NCI-H2227 treated with DMSO at 0.1 percent for 48 hours (cell line): Measurements from ENCODE around the gene CCR9.
A peak's percentile ranks its signal among the peaks of the same experiment; 100 is the strongest.

Experiments
- DNase-seq: peaks from one replicate; lab custom pipeline; 2025; lab: John Stamatoyannopoulos, UW

The CCR9 gene

DNA sequence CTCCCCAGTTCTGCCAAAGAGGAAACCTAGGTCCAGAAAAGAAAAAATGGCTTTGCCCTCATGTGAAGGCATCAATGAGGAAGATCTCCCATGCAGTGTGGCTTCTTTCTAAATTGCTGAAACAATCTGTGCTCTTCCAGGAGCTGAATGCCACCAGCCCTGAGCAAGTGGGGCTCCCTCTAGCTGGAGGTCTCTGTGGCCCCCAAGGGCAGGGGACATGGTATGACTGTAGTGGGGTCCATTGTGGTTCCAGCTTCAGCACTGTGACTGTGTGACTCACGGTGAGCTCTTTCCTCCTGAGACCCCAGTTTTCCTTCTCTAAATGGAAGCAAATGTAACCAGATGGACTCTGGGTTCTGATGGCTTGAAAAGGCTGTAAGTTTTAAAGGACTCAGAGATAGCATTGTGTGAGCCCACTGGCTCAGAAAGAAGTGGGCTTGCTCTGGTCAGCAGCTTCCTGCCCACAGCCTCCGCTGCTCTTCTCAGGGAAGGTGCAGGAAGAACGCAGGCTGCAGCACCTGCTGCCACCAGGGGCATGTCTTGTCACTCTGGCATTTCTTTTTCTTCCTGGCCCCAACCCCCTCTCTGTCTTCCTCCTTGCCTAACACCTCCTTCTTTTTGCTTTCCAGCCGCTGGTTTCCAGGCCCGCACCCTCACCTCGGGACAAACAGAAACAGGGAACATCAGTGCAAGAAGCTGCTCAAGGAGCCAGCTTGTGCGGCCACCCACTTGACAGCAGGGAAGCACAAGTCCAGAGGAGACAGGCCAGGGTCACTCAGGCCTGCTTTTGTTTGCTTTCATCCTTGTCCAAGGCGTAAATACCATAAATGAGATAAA lies 51.1 kb downstream of the CCR9 start:
- no peak for DNase-seq

DNA sequence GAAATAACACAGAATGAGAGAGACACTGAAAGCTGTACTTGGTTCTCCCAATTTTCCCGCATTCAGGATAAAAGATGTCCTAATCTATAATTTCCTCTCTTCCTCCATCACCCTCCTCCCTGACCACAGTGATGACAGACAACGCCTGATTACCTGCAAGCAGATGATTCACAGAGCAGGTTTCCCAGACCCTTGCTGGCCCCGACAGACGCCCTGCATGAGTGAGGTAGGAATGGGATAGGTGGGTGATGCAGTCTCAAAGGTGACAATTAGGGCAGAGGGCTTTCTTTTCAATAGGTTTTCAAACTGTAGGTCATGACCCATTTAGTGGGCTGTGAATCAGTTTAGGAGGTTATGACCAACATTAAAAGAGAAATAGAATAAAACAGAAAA lies 51.7 kb downstream of the CCR9 start:
- no peak for DNase-seq

DNA sequence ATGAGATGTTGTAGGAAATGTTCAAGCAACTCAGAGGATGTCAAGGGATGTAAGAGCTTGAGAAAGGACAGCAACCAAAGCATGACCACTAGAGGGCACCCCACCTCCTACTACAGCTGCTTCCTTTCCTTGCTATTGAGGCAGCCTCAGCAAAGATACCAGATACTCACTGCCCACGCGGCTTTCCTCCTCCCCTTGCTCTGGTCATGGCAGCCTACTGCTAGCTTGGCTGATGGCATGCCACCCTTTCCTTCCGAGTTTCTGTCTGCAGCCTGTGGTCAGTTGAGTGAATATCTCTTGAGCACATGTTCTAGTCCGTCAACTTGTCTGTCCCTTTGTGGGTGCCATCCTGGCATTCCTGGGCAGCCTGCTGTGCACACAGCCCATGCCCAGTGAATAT lies 52.5 kb downstream of the CCR9 start:
- DNase-seq, result peak; percentile 46

GRCh38 chr3:45939341-45939771 lies 53.0 kb downstream of the CCR9 start:
- peak; percentile 4 for DNase-seq

DNA sequence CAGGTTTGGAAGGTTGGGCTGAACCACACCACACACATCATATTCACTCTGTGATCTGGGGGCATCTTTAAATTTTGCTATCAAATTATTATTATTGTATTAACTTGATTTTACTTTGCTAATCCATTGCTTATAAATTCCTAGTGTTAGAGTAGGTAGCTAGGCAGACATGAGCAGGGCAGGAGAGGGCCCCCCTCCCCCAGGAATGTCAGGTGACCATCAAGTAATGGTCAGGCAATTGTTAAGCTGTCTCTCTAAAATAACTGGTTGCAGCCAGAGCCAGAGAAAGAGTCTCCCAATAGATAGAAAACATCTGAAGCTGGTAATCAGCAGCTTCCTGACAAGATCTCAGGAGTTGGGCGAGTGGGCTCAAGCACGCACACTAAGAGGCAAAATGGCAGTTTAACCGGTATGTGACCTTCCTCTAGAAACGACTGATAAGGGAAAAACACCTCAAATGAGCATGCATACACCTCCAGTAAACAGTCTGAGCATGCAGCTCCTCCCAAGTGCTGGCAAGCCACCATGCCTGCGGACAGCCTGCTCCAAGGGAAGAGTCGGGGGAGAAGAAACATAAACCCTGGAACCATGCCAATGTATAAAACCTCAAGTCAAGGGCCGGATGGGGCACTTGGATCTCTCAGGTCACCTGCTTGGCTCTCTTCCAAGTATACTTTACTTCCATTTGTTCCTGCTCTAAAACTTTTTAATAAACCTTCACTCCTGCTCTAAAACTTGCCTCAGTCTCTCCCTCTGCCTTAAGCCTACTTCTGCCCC lies 53.8 kb downstream of the CCR9 start:
- peak; percentile 22 for DNase-seq

- no peak for DNase-seq
Measured at GRCh38 chr3:45940781-45941365, 54.5 kb downstream of the CCR9 start.

DNA sequence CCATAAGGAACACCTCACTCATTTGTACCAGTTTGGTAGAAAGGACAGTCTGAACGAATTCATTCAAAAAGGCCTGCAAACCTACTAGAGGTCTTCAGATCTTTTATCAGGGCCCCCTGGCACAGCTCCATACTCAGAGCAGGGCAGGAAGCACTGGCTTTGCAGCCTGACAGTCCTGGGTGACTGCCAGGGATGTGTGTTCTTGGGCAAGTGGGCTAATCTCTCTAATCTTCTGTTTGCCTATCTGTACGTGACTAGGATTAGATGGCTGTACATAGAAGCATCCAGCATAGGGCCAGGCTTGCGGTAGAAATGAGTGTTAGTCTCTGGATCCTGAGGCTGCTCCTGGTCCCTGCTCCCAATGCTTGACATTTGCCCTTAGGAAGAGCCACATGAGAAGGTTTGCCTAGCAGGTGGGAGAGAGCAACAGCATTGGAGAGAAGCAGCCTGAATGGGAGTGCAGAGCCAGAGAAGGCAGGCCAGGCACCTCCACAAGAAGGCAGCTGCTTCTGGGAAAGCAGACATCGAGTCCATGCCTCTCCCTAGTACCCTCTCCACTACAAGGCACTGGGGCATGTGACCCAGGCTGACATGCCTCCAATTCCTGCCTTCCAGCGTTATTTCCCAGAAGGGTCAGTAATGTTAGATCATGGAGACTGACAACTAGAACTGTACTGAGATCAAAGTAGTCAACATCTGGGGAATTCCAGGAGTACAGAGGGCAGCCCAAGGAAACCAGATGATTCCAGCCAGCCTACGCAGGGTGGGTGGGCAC lies 55.9 kb downstream of the CCR9 start:
- no peak for DNase-seq

GRCh38 chr3:45943207-45943846 lies 57.0 kb downstream of the CCR9 start, which contains the start of gene CXCR6:
Gene CXCR6 (plus strand): TSS chr3:45943464. CDS start chr3:45946482, 3,018 bp downstream.
- DNase-seq, result no peak

- no peak for DNase-seq
Measured at GRCh38 chr3:45944830-45945620, 58.7 kb downstream of the CCR9 start.

DNA sequence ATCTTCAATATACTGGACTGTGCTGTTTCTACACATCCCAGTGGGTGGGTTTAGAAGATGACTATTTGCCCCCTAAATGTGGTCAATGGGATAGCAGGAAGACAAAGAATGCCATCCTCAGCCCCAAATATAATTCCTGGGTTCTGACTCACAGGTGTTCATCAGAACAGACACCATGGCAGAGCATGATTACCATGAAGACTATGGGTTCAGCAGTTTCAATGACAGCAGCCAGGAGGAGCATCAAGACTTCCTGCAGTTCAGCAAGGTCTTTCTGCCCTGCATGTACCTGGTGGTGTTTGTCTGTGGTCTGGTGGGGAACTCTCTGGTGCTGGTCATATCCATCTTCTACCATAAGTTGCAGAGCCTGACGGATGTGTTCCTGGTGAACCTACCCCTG lies 60.0 kb downstream of the CCR9 start:
- no peak for DNase-seq

DNA sequence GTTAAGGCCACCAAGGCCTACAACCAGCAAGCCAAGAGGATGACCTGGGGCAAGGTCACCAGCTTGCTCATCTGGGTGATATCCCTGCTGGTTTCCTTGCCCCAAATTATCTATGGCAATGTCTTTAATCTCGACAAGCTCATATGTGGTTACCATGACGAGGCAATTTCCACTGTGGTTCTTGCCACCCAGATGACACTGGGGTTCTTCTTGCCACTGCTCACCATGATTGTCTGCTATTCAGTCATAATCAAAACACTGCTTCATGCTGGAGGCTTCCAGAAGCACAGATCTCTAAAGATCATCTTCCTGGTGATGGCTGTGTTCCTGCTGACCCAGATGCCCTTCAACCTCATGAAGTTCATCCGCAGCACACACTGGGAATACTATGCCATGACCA lies 60.5 kb downstream of the CCR9 start:
- DNase-seq, result no peak

- DNase-seq, result no peak
Measured at GRCh38 chr3:45947361-45947760, 61.0 kb downstream of the CCR9 start.

- DNase-seq, result no peak
Measured at GRCh38 chr3:45948311-45948781, 62.0 kb downstream of the CCR9 start.

DNA sequence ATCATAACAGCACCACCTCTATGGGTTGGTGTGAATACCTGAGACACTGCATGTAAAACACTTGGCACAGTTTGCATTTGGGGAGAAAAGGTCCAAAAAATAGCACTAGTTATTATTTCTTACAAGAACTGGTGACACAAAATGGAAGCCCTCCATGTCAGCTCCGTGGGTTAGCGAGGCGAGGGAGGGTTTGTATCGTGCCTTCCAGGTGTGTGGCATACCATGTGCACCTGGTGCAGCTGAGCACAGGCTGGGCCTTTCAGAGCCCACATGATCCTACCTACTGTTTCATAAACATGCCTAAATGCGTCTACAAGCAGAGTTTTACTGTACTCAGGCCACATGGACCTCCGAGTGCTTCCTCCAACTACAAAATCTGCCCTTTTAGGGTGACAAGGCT lies 62.5 kb downstream of the CCR9 start:
- DNase-seq, result no peak

DNA sequence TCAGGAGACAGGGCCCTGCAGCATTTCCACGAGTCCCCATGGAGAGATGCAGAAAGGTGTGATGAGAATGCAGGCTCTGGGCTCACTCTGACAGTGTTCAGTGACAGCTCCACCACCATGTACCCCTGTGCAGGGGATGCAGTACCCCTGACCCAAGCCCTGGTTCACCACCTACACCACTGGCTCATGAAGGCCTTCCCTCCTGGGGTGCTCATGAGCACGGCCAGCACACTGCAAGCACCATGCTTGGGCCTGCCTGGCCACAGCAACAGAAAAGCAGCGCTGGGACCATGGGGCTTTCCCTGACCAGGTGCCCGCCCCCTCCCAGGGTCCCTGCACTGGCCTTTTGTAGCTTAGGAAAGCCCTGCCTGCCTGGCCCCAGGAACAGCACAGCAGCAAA lies 63.1 kb downstream of the CCR9 start:
- no peak for DNase-seq

DNA sequence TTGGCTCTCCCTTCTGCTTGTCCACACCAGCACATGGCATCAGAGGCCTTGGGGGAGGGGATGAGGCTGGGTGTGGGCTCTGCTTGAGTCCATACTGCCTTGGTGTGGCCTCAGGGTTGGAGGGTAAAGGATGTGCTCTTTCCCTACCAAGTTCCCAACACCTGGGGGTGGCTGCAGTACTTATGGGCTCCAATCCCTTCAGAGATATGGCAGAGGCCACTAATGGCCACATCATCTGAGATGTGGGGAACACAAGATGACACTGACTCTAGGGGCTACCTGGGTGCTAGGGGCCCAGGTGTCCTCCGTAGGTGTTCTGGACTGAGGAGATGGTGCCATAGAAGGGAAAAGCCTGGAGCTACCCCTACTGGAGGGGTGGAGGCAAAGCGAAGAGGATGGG lies 63.8 kb downstream of the CCR9 start:
- no peak for DNase-seq

- no peak for DNase-seq
Measured at GRCh38 chr3:45950686-45951600, 64.6 kb downstream of the CCR9 start.

DNA sequence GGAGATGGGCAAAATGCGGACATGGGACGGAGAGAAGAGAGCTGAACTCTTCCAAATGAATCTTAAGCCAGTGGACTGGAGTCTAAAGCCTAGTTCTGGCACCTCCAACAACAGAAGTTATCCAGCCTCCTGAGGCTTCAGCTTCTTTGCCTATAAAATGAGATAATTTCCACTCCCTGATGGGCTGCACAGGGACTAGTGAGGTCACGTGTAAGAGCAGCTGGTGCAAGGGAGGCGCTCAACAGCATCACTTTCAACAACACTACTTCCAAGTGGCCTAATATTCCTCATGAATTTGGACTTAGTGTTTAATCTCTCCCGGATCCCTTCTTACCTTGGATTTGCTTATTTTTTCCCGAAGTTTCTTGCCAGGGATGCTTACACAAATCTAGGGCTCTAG lies 65.6 kb downstream of the CCR9 start:
- no peak for DNase-seq

DNA sequence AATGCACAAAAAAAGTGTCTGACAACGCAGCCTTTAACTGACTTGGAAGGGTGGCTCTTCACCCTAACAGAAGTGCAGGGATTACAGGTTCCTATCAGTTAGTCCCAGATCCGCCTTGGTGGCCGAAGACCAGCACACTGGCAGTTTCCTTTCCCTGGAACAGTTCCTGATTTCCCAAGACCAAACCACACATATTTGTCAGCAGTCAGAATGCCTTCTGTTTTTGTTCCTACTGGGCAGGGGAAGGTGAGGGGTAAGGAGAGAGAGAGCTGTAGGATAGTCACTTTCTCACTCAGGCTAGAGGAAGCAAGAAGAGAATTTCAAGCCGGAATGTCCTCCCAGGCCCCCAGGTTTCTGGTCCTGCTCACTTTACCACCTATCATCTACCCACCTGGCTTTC lies 66.1 kb downstream of the CCR9 start:
- DNase-seq, result no peak
